Measurements from ENCODE around the gene PPM1H.
A peak's percentile ranks its signal among the peaks of the same experiment; 100 is the strongest.
"Not testable (repeated sequence)": the region's sequence is repeated elsewhere in the genome, so short reads cannot be mapped to it uniquely, and the experiment has no call there.

The PPM1H gene

GRCh38 chr12:62668782-62669181 is 266.2 kb downstream of the PPM1H start:
- DNase-seq: no peak

- DNase-seq: not testable (repeated sequence)
These were observed 270.0 kb downstream of the PPM1H start for GRCh38 chr12:62664951-62665350.

GRCh38 chr12:62660756-62661155 is 274.2 kb downstream of the PPM1H start:
- no peak for DNase-seq

GRCh38 chr12:62659453-62660295 is 275.3 kb downstream of the PPM1H start:
- DNase-seq: no peak

- no peak for DNase-seq
These were observed 276.0 kb downstream of the PPM1H start for GRCh38 chr12:62658910-62659309.

- no peak for DNase-seq
These were observed 277.7 kb downstream of the PPM1H start for GRCh38 chr12:62657363-62657632.

GRCh38 chr12:62656591-62657362 is 278.2 kb downstream of the PPM1H start:
- no peak for DNase-seq

GRCh38 chr12:62655666-62656151 is 279.2 kb downstream of the PPM1H start:
- no peak for DNase-seq

GRCh38 chr12:62654326-62655241 is 280.4 kb downstream of the PPM1H start:
- DNase-seq: no peak

- DNase-seq: no peak
These were observed 281.2 kb downstream of the PPM1H start for GRCh38 chr12:62653740-62654139.

- DNase-seq: no peak
These were observed 281.6 kb downstream of the PPM1H start for GRCh38 chr12:62653304-62653703.

- DNase-seq: no peak
These were observed 283.8 kb downstream of the PPM1H start for GRCh38 chr12:62651138-62651537.

- no peak for DNase-seq
These were observed 285.4 kb downstream of the PPM1H start for GRCh38 chr12:62649412-62650138.

GRCh38 chr12:62647586-62647985 is 287.4 kb downstream of the PPM1H start:
- DNase-seq: no peak

GRCh38 chr12:62646566-62646965 is 288.4 kb downstream of the PPM1H start:
- DNase-seq: no peak

- DNase-seq: no peak
These were observed 291.5 kb downstream of the PPM1H start for GRCh38 chr12:62643486-62643885.

GRCh38 chr12:62642486-62642885 is 292.5 kb downstream of the PPM1H start:
- no peak for DNase-seq

GRCh38 chr12:62640910-62641448 is 294.0 kb downstream of the PPM1H start:
- peak; percentile 40 for DNase-seq

- DNase-seq: no peak
These were observed 297.3 kb downstream of the PPM1H start for GRCh38 chr12:62637679-62638078.

GRCh38 chr12:62635649-62636048 is 299.3 kb downstream of the PPM1H start:
- DNase-seq: no peak

- peak; percentile 12 for DNase-seq
These were observed 302.5 kb downstream of the PPM1H start for GRCh38 chr12:62632411-62632918.
